ENCODE results near the gene WFDC1. TPM values are rescaled to one million over a fixed set of nuclear protein-coding genes. Genes with fewer than 3 reads are reported as not detected.

WFDC1 gene
- polyA plus RNA-seq, 6 donors from 2014 or later: not detected

- ATAC-seq (ENCODE audit: low read depth in 2 of 2): no peak
- H3K9me3 Mint-ChIP-seq: peaks cover 0 to 3% (median 0%) of the 10 kb centered on the region in 7 donors
- no peaks in the 10 kb centered on the region for H3K4me1 Mint-ChIP-seq
- H3K27ac Mint-ChIP-seq: no peak overlapping the region
- no peak for DNase-seq
- peaks cover 14 to 38% (median 26%) of the 10 kb centered on the region in 3 donors for H3K27me3 Mint-ChIP-seq
- H3K4me3 Mint-ChIP-seq: no peak overlapping the region
- H3K36me3 Mint-ChIP-seq: no peaks in the 10 kb centered on the region
Measured at GRCh38 chr16:84348386-84348888, 53.8 kb downstream of the WFDC1 start.

DNA sequence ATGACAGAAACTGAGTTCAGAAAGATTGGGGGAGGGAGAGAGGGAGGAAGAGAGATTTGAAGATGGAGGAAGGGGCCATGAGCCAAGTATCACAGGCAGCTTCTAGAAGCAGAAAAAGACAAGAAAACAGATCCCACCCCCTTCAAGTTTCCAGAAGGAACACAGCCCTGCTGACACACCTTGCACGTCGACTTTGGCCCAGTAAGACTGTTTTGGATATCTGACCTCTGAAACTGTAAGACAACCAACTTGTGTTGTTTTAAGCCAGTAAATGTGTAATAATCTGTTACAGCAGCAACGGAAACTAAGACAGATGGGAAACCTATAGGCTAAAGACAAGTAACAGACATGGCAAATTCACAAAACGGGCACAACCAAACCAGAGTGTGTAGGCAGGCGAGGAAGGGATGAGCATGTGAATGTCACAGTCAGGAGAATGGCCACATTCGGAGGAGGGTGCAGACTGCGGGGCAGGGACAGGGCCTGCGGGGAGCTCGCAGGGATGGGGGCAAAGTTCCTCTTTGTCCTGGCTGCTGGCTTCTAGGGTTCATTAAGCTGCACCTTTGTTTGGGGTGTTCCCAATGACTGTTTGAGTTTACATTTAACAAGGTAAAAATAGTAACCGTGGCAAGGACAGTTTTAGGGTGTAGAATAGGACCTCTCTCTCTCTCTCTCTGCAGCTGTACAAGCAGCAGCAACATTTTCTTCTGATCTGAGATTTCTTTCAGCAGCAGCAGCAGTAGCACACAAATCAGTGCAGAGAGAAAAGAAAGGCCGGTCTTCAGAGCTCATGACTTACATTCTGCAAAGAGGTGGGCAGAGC lies 55.4 kb downstream of the WFDC1 start:
- no peak overlapping the region for H3K27ac Mint-ChIP-seq
- no peaks in the 10 kb centered on the region for H3K4me1 Mint-ChIP-seq
- H3K36me3 Mint-ChIP-seq: no peaks in the 10 kb centered on the region
- DNase-seq (no peak), ATAC-seq (ENCODE audit: low read depth in 2 of 2) (no peak)
- H3K9me3 Mint-ChIP-seq: peaks cover 0 to 3% (median 0%) of the 10 kb centered on the region in 7 donors
- peaks cover 14 to 33% (median 30%) of the 10 kb centered on the region in 3 donors for H3K27me3 Mint-ChIP-seq
- H3K4me3 Mint-ChIP-seq: no peak overlapping the region

- DNase-seq (no peak), ATAC-seq (ENCODE audit: low read depth in 2 of 2) (no peak)
- no peaks in the 10 kb centered on the region for H3K36me3 Mint-ChIP-seq
Measured at GRCh38 chr16:84350685-84351400, 56.2 kb downstream of the WFDC1 start.

GRCh38 chr16:84351630-84352029 lies 57.0 kb downstream of the WFDC1 start:
- Mint-ChIP-seq H3K4me3 (no peak overlapping the region), H3K9me3 (peaks cover 0 to 3% (median 0%) of the 10 kb centered on the region in 7 donors), H3K27ac (no peak overlapping the region), H3K4me1 (no peaks in the 10 kb centered on the region), H3K36me3 (no peaks in the 10 kb centered on the region), H3K27me3 (peaks cover 13 to 32% (median 26%) of the 10 kb centered on the region in 3 donors)
- DNase-seq (no peak), ATAC-seq (ENCODE audit: low read depth in 2 of 2) (no peak)

More at GRCh38 chr16:84350685-84351400, 56.2 kb downstream of the WFDC1 start:
- Mint-ChIP-seq H3K4me1 (no peaks in the 10 kb centered on the region), H3K9me3 (peaks cover 0 to 3% (median 0%) of the 10 kb centered on the region in 7 donors), H3K27ac (no peak overlapping the region), H3K4me3 (no peak overlapping the region), H3K27me3 (peaks cover 14 to 33% (median 30%) of the 10 kb centered on the region in 3 donors)

GRCh38 chr16:84354306-84354705 lies 59.6 kb downstream of the WFDC1 start:
- no peaks in the 10 kb centered on the region for H3K36me3 Mint-ChIP-seq
- DNase-seq (no peak), ATAC-seq (ENCODE audit: low read depth in 2 of 2) (no peak)

DNA sequence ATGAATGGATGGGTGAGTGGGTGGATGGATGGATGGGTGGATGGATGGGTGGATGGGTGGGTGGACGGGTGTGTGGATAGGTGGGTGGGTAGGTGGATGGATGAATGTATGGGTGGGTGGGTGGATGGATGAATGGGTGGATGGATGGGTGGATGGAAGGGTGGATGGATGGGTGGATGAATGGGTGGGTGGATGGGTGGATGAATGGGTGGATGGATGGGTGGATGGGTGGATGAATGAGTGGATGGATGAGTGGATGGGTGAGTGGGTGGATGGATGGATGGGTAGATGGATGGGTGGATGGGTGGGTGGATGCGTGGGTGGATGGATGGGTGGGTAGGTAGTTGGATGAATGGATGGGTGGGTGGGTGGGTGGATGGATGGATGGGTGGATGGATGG lies 60.5 kb downstream of the WFDC1 start:
- no peak for ATAC-seq (ENCODE audit: low read depth in 2 of 2)
- Mint-ChIP-seq H3K4me3 (no peak overlapping the region), H3K27me3 (peaks cover 14 to 22% (median 15%) of the 10 kb centered on the region in 3 donors), H3K4me1 (peaks cover 0 to 2% (median 0%) of the 10 kb centered on the region in 3 donors), H3K36me3 (no peaks in the 10 kb centered on the region), H3K9me3 (no peaks in the 10 kb centered on the region), H3K27ac (no peak overlapping the region)
- DNase-seq: no peak

More at GRCh38 chr16:84354306-84354705, 59.6 kb downstream of the WFDC1 start:
- Mint-ChIP-seq H3K9me3 (peaks cover 0 to 3% (median 0%) of the 10 kb centered on the region in 7 donors), H3K27ac (no peak overlapping the region), H3K4me1 (no peaks in the 10 kb centered on the region), H3K27me3 (peaks cover 14 to 29% (median 20%) of the 10 kb centered on the region in 3 donors), H3K4me3 (no peak overlapping the region)

GRCh38 chr16:84356176-84356575 lies 61.5 kb downstream of the WFDC1 start:
- ATAC-seq (ENCODE audit: low read depth in 2 of 2): no peak

GRCh38 chr16:84356591-84357116 lies 62.0 kb downstream of the WFDC1 start:
- H3K27ac Mint-ChIP-seq: no peak overlapping the region
- peaks cover 10 to 21% (median 13%) of the 10 kb centered on the region in 3 donors for H3K27me3 Mint-ChIP-seq
- no peaks in the 10 kb centered on the region for H3K36me3 Mint-ChIP-seq
- ATAC-seq (ENCODE audit: low read depth in 2 of 2) (no peak), DNase-seq (no peak)
- no peak overlapping the region for H3K4me3 Mint-ChIP-seq
- no peaks in the 10 kb centered on the region for H3K9me3 Mint-ChIP-seq
- H3K4me1 Mint-ChIP-seq: peaks cover 0 to 5% (median 0%) of the 10 kb centered on the region in 3 donors

More at GRCh38 chr16:84356176-84356575, 61.5 kb downstream of the WFDC1 start:
- Mint-ChIP-seq H3K4me1 (peaks cover 0 to 5% (median 0%) of the 10 kb centered on the region in 3 donors), H3K4me3 (no peak overlapping the region), H3K27ac (no peak overlapping the region), H3K9me3 (no peaks in the 10 kb centered on the region), H3K27me3 (peaks cover 12 to 21% (median 14%) of the 10 kb centered on the region in 3 donors), H3K36me3 (no peaks in the 10 kb centered on the region)
- no peak for DNase-seq

GRCh38 chr16:84357191-84357651 lies 62.5 kb downstream of the WFDC1 start:
- Mint-ChIP-seq H3K36me3 (no peaks in the 10 kb centered on the region), H3K9me3 (no peaks in the 10 kb centered on the region), H3K4me1 (peaks cover 0 to 5% (median 0%) of the 10 kb centered on the region in 3 donors), H3K4me3 (no peak overlapping the region), H3K27ac (peak overlapping the region in 1 of 6 donors; percentile 68), H3K27me3 (peaks cover 5 to 23% (median 9%) of the 10 kb centered on the region in 3 donors)
- no peak for ATAC-seq (ENCODE audit: low read depth in 2 of 2)
- DNase-seq: no peak

DNA sequence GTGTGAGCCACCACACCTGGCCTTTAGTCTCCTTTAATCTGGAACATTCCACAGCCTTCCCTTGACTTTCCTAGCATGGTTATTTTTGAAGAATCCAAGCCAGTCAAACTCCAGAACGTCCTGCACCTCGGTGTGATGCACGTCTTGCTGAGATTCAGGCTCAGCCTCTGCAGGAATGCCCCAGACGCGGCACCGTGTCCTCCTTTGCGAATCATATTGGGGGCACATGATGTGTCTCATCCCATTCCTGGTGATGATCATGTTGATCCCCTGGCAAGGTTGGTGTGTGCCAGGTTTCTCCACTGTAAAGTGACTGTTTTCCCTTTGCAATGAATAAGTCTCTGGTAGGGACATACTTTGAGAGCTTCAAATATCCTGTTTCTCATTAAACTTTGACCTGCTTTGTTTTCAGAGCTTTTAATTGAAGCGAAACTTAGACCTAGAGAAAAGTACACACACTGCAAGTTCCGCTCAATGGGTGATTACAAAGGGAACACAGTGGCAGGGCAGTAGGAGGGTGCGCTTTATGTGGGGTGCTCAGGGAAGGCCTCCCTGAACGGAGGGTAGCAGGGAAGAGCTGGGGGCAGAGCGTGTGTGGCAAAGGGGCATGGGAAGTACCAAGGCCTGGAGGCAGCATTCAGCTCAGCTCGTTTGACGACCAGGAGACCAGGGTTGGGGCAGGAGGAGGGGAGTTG lies 64.1 kb downstream of the WFDC1 start:
- DNase-seq (no peak), ATAC-seq (ENCODE audit: low read depth in 2 of 2) (no peak)
- Mint-ChIP-seq H3K4me1 (peaks cover 0 to 5% (median 0%) of the 10 kb centered on the region in 3 donors), H3K9me3 (no peaks in the 10 kb centered on the region), H3K27me3 (peaks cover 6 to 22% (median 14%) of the 10 kb centered on the region in 3 donors), H3K4me3 (peak overlapping the region in 1 of 8 donors; percentile 16), H3K36me3 (no peaks in the 10 kb centered on the region), H3K27ac (peak overlapping the region in 1 of 6 donors; percentile 23)

GRCh38 chr16:84359326-84359725 lies 64.6 kb downstream of the WFDC1 start:
- DNase-seq (no peak), ATAC-seq (ENCODE audit: low read depth in 2 of 2) (no peak)
- Mint-ChIP-seq H3K4me3 (no peak overlapping the region), H3K4me1 (peaks cover 0 to 5% (median 0%) of the 10 kb centered on the region in 3 donors), H3K27me3 (peaks cover 11 to 22% (median 14%) of the 10 kb centered on the region in 3 donors), H3K9me3 (no peaks in the 10 kb centered on the region), H3K27ac (peak overlapping the region in 1 of 6 donors; percentile 95), H3K36me3 (no peaks in the 10 kb centered on the region)

DNA sequence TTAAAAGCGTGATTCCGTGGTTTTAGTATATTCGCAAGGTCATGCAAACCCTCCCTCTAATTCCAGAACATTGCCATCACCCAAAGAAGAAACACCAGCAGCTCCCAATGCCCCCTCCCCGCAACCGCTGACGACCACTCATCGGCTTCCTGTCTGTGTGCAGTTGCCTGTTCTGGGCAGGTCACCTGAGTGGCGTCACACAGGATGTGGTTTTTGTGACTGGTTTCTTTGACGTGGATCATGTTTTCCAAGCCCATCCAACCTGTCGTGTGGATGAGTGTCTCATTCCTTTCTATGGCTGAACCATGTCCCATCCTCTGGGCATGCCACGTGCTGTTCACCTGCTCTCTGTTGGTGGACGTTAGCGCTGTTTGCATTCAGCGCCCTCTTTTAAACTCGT lies 65.5 kb downstream of the WFDC1 start:
- peaks cover 0 to 5% (median 0%) of the 10 kb centered on the region in 3 donors for H3K4me1 Mint-ChIP-seq
- no peaks in the 10 kb centered on the region for H3K36me3 Mint-ChIP-seq
- no peaks in the 10 kb centered on the region for H3K9me3 Mint-ChIP-seq
- peaks cover 14 to 20% (median 16%) of the 10 kb centered on the region in 3 donors for H3K27me3 Mint-ChIP-seq
- peak overlapping the region in 1 of 6 donors; percentile 47 for H3K27ac Mint-ChIP-seq
- ATAC-seq (ENCODE audit: low read depth in 2 of 2) (no peak), DNase-seq (no peak)
- no peak overlapping the region for H3K4me3 Mint-ChIP-seq
